ENCODE results near the gene CCDC6.
"Not testable (repeated sequence)": the region's sequence is repeated elsewhere in the genome, so short reads cannot be mapped to it uniquely, and the experiment has no call there.

DNA sequence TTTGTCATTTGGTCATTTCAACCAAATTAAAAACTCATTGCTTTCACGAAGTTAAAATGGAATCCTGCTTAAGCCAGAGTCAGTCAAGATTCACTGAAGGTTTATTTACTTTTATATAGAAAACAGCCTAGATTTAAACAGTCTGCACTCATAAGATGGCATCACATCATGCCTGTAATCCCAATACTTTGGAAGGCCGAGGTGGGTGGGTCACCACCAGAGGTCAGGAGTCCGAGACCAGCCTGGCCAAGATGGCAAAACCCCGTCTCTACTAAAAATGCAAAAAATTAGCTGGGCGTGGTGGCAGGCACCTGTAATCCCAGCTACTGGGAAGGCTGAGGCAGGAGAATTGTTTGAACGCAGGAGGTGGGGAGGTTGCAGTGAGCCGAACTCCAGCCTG, 119.3 kb downstream of the CCDC6 start:
- TF ChIP-seq, protein P1, sequence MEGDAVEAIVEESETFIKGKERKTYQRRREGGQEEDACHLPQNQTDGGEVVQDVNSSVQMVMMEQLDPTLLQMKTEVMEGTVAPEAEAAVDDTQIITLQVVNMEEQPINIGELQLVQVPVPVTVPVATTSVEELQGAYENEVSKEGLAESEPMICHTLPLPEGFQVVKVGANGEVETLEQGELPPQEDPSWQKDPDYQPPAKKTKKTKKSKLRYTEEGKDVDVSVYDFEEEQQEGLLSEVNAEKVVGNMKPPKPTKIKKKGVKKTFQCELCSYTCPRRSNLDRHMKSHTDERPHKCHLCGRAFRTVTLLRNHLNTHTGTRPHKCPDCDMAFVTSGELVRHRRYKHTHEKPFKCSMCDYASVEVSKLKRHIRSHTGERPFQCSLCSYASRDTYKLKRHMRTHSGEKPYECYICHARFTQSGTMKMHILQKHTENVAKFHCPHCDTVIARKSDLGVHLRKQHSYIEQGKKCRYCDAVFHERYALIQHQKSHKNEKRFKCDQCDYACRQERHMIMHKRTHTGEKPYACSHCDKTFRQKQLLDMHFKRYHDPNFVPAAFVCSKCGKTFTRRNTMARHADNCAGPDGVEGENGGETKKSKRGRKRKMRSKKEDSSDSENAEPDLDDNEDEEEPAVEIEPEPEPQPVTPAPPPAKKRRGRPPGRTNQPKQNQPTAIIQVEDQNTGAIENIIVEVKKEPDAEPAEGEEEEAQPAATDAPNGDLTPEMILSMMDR (IDR thresholded peaks at IDR 0.05) = not testable (repeated sequence)
- TF ChIP-seq POLR2A, EP300 (IDR thresholded peaks at IDR 0.05): not testable (repeated sequence)
